Activated T-helper 2 cell treated with anti-CD3 and anti-CD28 coated beads, Interferon-gamma antibody, Interleukin-2, Interleukin-4, amounts not matched to agents 10 μg/mL and 5 μg/mL and 100 μg/mL, durations not matched to agents 14 hours and 24 hours and 36 hours (primary cell): Measurements from ENCODE around the gene FSTL1. TPM values are rescaled to one million over a fixed set of nuclear protein-coding genes. Genes with fewer than 3 reads are reported as not detected.

ENCODE experiments used
- DNase-seq: peaks from one replicate; pipeline ENCODE4 v3.0.0; 2021; ENCODE audit warnings: low spot score
- H3K27ac Mint-ChIP-seq: one replicate; pipeline ENCODE4 v1.8.0; 2021; ENCODE audit warnings: mixed read lengths
- H3K27me3 Mint-ChIP-seq: one replicate; pipeline ENCODE4 v1.8.0; 2021; ENCODE audit warnings: low read depth, mixed read lengths
- H3K36me3 Mint-ChIP-seq: one replicate; pipeline ENCODE4 v1.8.0; 2021; ENCODE audit warnings: low read depth, mixed read lengths
- H3K4me1 Mint-ChIP-seq: one replicate; pipeline ENCODE4 v1.8.0; 2021; ENCODE audit warnings: low read depth, mixed read lengths
- H3K4me3 Mint-ChIP-seq: one replicate; pipeline ENCODE4 v1.8.0; 2021; ENCODE audit warnings: low read depth, mild to moderate bottlenecking, moderate library complexity, mixed read lengths
- H3K9me3 Mint-ChIP-seq: one replicate; pipeline ENCODE4 v1.8.0; 2021; ENCODE audit warnings: mixed read lengths
- intact Hi-C: fragments of 100-400 bp; cut with micrococcal nuclease; formaldehyde crosslinking; loops from one replicate; pipeline ENCODE4 v1.15.1; 2023
- total RNA-seq: library from RNA; stranded (reverse); gene quantifications from 2 replicates; pipeline ENCODE4 v1.2.3, GENCODE V29; 2022

The FSTL1 gene
- total RNA-seq, 1 donor from 2014 or later, result 0.16 TPM

DNA sequence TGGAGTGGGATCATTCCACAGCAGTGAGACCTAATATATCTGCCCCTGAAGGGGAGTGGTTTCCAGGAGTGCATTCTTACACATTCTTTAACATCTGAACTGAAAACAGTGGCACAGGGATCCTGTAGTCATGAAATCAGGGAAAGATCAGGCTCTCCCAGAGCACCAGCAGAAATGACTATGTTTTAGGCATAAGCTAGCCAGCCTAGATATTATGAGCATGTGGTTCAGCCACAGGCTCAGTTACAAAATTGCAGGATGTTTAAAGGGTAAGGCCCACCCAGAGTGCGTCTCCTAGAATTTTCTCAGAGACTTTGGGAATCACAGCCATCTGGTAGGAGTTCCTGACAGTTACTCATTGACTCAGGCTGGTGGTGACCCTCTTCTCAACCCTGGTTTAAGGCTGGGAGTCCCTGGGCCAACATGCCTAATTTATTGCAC lies 20.9 kb downstream of the FSTL1 start:
- H3K9me3 Mint-ChIP-seq, result no peaks in the 10 kb centered on the region
- DNase-seq, result no peak
- H3K36me3 Mint-ChIP-seq, result no peaks in the 10 kb centered on the region
- H3K27ac Mint-ChIP-seq, result no peak overlapping the region
- intact Hi-C loops, result no loop called here
- no peak overlapping the region for H3K4me3 Mint-ChIP-seq
- H3K4me1 Mint-ChIP-seq, result no peaks in the 10 kb centered on the region
- H3K27me3 Mint-ChIP-seq, result peaks cover 12% of the 10 kb centered on the region

DNA sequence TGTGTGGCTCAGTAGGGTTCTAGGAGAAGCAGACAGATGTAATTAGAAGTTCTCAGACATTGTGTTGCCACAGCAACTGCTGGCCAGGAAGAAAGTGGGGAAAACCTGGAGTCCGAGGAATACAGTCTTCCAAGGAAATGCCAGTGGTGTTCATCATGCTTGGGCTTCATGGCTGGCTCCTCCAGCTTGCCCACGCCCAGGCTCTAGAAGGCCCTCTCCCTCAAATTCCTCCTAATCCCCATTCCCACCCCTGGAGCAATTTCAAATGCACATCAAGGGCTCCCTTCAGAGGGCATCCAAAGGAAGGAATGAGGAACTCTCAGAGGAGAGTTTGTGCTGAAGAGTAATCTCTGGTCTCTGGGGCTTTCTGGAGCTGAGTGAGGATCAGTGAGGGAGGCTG lies 21.9 kb downstream of the FSTL1 start:
- no peak for DNase-seq
- intact Hi-C loops, result no loop called here
- Mint-ChIP-seq H3K27ac (no peak overlapping the region), H3K27me3 (peaks cover 15% of the 10 kb centered on the region), H3K4me3 (no peak overlapping the region), H3K4me1 (no peaks in the 10 kb centered on the region), H3K36me3 (no peaks in the 10 kb centered on the region), H3K9me3 (no peaks in the 10 kb centered on the region)

DNA sequence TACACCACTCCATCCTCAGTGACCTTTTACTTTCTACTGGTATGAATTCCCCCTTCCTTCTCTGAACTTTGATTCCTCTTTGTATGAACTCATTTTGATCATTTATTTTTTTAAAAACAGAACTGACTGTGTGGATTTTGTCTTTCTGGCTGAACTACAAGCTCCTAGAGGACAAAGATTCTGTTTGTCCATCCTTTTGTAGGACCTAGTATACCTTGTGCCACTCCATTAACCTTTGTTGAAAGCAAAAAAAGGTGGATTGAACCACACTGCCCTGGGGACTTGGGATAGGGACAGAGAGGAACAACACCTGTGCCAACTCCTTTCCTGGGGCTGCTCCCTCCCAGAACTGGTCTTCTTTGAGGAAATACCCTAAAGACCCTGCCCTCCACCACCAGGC lies 23.6 kb downstream of the FSTL1 start:
- Mint-ChIP-seq H3K27me3 (peaks cover 12% of the 10 kb centered on the region), H3K27ac (no peak overlapping the region), H3K4me1 (no peaks in the 10 kb centered on the region), H3K36me3 (no peaks in the 10 kb centered on the region), H3K9me3 (no peaks in the 10 kb centered on the region), H3K4me3 (no peak overlapping the region)
- intact Hi-C loops, result no loop called here
- no peak for DNase-seq

DNA sequence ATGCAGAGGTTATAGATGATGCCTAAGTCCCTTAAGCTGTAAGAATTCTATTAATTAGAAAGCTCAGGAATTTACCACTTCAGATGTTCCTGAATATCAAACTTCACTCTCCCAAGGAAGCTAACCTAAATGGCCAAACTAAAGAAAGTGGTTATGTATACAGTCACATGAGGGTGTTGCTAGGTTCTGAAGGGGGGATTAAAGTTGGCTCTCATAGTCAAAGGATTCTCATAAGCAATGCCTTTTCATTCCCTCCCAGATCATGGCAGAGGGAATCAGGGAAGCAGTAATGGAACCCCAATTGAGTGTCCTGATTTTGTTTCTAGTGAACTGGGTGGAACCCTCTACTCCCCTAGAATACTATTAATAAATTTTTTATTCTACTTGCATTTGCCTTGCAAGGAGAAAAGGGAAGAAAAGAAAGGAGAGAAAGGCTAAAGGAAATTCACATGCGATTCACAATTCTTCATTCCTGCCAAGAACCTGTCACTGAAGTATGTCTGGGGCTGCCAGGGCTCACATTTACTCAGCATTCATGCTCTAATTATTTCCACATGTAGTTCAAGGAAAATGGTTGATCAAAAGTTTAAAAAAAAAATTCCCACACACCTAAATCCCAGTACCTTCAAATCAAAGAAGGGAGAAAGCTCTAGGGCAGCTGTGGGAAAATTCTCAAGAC lies 25.1 kb downstream of the FSTL1 start:
- H3K4me1 Mint-ChIP-seq, result no peaks in the 10 kb centered on the region
- no peak for DNase-seq
- H3K36me3 Mint-ChIP-seq, result no peaks in the 10 kb centered on the region
- H3K27ac Mint-ChIP-seq, result no peak overlapping the region
- intact Hi-C loops, result no loop called here
- peaks cover 14% of the 10 kb centered on the region for H3K27me3 Mint-ChIP-seq
- no peak overlapping the region for H3K4me3 Mint-ChIP-seq
- H3K9me3 Mint-ChIP-seq, result no peaks in the 10 kb centered on the region

DNA sequence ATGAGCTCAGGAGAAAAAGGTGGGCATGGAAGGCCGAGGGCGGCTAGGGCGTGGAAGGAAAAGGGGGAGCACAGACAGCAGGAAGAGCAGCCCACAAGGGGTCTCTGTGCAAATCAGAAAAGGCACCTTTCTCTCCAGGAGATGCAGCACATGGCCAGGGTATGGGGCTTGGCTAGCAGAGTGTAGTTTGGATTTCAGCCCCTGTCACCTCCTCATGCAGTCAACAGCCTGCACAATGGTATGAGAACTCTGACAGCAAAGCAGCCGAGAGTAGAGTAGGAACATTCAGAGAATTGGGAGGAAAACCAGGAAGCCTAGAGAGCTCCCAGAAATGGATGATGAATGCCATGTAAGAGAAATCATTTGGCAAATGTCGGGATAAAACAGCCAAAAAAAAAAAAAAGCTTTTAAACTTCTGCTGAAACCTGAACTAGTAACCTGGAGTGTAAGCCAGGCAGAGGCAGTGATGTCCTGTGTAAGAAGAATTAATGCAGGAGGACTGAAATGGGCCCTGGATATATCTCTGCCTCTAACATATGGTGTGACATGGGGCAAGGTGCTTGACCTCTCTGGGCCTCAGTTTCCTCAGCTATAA lies 25.7 kb downstream of the FSTL1 start:
- Mint-ChIP-seq H3K4me3 (no peak overlapping the region), H3K36me3 (no peaks in the 10 kb centered on the region), H3K9me3 (no peaks in the 10 kb centered on the region), H3K27me3 (peaks cover 15% of the 10 kb centered on the region), H3K27ac (no peak overlapping the region), H3K4me1 (no peaks in the 10 kb centered on the region)
- DNase-seq, result no peak
- intact Hi-C loops, result no loop called here

DNA sequence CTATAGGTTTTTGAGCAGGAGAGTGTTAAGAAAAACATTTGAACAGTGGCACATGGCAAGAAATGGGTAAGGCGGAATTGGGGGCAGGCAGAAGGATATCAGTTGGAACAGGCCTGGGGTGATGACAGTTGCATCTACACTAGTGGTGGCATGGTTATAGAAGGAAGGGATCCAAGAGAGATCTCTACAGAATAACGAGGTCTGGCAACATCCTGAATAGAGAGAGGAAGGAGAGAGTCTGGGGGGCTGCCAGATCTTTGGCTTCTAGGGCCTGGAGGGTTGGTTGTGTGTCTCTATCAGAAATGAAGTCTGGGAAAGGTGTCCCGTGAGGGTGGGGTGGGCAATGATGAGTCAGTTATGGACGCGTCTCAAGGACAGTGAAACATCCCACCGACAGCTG lies 26.3 kb downstream of the FSTL1 start:
- H3K27ac Mint-ChIP-seq, result no peak overlapping the region
- peaks cover 18% of the 10 kb centered on the region for H3K27me3 Mint-ChIP-seq
- DNase-seq, result no peak
- no peaks in the 10 kb centered on the region for H3K36me3 Mint-ChIP-seq
- H3K4me1 Mint-ChIP-seq, result no peaks in the 10 kb centered on the region
- no peaks in the 10 kb centered on the region for H3K9me3 Mint-ChIP-seq
- intact Hi-C loops, result no loop called here
- no peak overlapping the region for H3K4me3 Mint-ChIP-seq

DNA sequence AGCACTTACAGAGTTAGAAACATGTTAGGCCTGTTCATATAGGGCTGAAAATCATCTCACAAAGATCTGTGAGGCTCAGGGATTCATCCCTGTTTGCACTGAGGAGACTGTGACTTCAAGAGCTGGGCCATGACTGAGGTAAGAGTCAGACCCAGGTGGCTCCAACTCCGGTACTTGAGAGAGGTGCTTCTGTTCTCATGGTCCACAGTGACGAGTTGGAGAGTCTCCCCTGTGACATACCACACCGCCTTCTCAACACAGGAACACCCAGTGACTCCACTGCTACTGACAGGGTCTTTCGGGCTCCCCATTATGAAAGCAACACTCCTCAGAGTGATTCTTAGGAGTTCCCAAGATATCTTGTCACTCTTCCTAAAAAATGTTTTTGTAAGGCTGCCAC lies 27.4 kb downstream of the FSTL1 start:
- Mint-ChIP-seq H3K36me3 (no peaks in the 10 kb centered on the region), H3K9me3 (no peaks in the 10 kb centered on the region), H3K27ac (no peak overlapping the region), H3K4me3 (no peak overlapping the region), H3K4me1 (no peaks in the 10 kb centered on the region), H3K27me3 (peaks cover 20% of the 10 kb centered on the region)
- DNase-seq, result no peak
- intact Hi-C loops, result no loop called here

DNA sequence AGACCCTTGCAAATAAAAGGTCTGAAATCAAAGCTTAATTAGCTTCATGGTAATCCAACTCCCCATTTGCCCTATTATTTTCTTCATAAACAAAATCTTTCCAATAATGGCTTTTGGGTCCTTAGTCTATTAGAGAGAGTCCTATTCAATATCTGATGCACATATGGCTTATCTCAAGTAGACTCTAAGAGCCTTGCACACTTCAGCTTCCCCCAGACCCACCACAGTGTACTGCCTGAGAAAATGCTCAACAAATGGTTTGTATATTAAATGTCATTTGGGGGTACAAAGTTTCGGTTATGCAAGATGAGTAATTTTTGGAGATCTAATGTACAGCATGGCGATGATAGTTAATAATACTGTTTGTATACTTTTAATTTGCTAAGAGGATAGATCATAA lies 28.9 kb downstream of the FSTL1 start:
- H3K4me3 Mint-ChIP-seq, result no peak overlapping the region
- H3K36me3 Mint-ChIP-seq, result no peaks in the 10 kb centered on the region
- DNase-seq, result no peak
- H3K27me3 Mint-ChIP-seq, result peaks cover 22% of the 10 kb centered on the region
- peaks cover 11% of the 10 kb centered on the region for H3K4me1 Mint-ChIP-seq
- intact Hi-C loops, result no loop called here
- no peaks in the 10 kb centered on the region for H3K9me3 Mint-ChIP-seq
- no peak overlapping the region for H3K27ac Mint-ChIP-seq

DNA sequence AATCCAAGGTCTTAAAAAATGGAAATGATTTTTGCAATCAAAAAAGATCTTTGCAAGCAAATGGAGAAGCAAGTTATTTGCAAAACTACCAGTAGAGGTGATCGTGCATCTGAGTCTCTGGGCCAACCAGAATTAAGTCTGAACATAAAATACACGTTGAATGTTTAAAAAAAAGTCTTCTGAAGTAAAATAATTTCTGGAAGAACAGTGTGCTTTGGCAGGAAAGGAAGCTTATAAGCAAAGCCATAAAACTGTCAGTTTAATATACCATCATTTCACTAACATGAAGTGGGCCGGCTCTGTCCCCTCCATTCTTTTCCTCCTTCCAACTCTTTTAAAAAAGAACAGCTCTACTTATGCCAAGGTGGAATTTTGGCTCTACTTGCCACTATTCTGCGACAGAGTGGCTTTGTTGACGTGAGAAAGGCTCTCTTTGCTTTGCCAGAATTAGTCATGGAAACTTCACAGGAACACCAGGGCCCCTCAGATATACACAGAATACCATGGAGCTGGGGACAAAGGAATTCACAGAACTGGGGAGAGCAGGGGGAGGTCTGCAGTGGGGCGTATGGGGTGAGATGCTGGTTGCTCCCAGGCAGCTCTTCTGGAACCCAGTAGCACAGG lies 29.8 kb downstream of the FSTL1 start:
- no peak overlapping the region for H3K27ac Mint-ChIP-seq
- H3K9me3 Mint-ChIP-seq, result no peaks in the 10 kb centered on the region
- DNase-seq, result no peak
- no peak overlapping the region for H3K4me3 Mint-ChIP-seq
- intact Hi-C loops, result no loop called here
- no peaks in the 10 kb centered on the region for H3K36me3 Mint-ChIP-seq
- peaks cover 14% of the 10 kb centered on the region for H3K4me1 Mint-ChIP-seq
- H3K27me3 Mint-ChIP-seq, result peaks cover 22% of the 10 kb centered on the region

DNA sequence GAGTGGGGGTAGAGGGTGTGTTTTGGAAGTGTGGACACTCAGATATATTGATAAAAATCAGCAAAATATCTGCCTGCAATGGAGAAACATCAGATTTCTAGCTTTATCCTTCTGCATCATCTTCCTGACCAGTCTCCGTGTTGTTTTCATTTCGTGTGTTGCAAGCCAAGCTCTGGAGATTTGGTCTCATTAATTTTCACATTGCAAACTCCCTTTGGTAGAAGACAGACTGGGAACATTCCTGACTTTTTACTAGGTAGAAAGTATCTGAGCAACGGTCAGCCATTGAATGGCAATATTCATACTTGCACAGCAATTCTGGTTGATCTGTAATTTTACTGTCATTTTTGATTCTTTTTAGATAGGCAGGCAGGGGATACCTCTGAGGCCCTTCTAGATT lies 30.4 kb downstream of the FSTL1 start:
- peaks cover 22% of the 10 kb centered on the region for H3K27me3 Mint-ChIP-seq
- H3K4me1 Mint-ChIP-seq, result peaks cover 14% of the 10 kb centered on the region
- DNase-seq, result no peak
- intact Hi-C loops, result no loop called here
- no peaks in the 10 kb centered on the region for H3K9me3 Mint-ChIP-seq
- no peaks in the 10 kb centered on the region for H3K36me3 Mint-ChIP-seq
- H3K4me3 Mint-ChIP-seq, result no peak overlapping the region
- no peak overlapping the region for H3K27ac Mint-ChIP-seq

DNA sequence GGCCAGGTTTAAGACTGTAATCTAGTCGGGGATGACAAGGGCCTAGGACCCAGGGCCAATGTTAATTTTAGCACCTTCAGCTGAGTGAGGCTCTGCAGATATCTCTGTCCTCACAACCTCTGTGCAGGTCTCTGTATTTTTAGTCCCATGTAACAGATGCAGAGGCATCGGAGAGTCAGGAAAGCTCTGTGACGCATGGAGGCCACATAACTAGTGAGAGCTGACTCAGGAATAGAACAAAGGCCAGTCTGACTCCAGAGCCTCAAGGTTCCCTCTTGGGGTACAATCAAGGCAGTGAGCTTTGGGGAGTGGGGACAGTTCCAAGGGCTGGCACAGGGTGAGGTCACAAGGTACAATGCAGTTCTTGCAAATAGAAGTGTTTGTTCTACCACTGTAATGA lies 31.0 kb downstream of the FSTL1 start:
- Mint-ChIP-seq H3K4me3 (no peak overlapping the region), H3K36me3 (no peaks in the 10 kb centered on the region), H3K9me3 (no peaks in the 10 kb centered on the region), H3K27me3 (peaks cover 20% of the 10 kb centered on the region), H3K27ac (no peak overlapping the region), H3K4me1 (peaks cover 14% of the 10 kb centered on the region)
- intact Hi-C loops, result loop anchor here (1.0 kb wide), 1 partner anchor 140 kb away; no protein-coding TSS in a partner anchor
- no peak for DNase-seq

DNA sequence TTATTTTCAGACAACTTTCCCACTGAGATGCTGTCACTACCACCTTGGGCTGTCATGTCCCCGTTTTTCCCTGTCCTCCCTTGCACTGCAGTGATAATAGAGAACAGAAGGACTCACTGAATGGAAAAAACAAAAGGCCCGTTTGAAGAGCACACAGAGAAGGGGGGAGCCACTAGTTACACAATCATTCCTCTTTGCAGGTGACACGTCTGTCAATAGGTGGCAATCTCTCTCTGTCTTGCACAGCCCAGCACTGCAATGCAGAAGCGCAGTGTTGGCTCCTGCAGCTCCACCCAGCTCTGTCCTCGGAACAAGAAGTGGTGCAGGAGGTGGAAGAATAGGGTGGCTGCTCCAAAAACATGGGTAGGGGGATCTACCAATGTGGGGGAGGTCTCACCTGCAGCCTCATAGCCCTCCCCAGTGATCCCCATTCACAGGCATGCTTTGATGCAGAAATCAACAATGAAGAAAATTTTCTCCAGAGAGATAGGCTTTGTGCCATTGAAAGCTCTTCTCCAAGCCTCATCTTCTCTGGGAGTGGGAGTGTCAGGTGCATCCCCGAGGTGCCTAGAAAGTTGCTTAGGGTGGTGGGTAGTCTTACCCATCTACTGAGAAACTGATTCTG lies 31.8 kb downstream of the FSTL1 start:
- H3K27ac Mint-ChIP-seq, result no peak overlapping the region
- no peak overlapping the region for H3K4me3 Mint-ChIP-seq
- intact Hi-C loops, result loop anchor here (1.0 kb wide), 1 partner anchor 140 kb away; no protein-coding TSS in a partner anchor

DNA sequence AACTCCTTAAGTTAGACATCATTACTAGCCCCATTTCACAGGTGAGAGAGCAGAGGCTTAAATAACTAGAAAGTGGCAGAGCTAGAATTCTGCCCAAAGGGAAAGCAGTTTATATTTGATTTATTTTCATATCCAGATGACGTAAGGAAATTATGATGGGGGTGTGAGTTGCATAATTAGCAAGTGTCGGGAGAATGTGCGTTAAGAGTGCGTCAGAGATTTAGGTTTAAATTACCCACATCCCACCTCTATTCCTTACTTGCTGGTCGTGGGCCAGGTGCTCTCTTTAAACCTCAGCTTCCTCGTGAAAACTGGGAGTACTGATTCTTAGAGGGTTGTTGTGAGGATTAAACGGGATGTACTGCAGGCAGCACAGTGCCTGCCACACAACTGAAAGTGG lies 32.3 kb downstream of the FSTL1 start:
- Mint-ChIP-seq H3K27ac (no peak overlapping the region), H3K4me1 (peaks cover 14% of the 10 kb centered on the region), H3K9me3 (no peaks in the 10 kb centered on the region), H3K4me3 (no peak overlapping the region), H3K36me3 (no peaks in the 10 kb centered on the region), H3K27me3 (peaks cover 19% of the 10 kb centered on the region)
- DNase-seq, result no peak
- intact Hi-C loops, result no loop called here

More for the DNA sequence above, 31.8 kb downstream of the FSTL1 start:
- no peaks in the 10 kb centered on the region for H3K36me3 Mint-ChIP-seq
- H3K27me3 Mint-ChIP-seq, result peaks cover 19% of the 10 kb centered on the region
- peaks cover 14% of the 10 kb centered on the region for H3K4me1 Mint-ChIP-seq
- H3K9me3 Mint-ChIP-seq, result no peaks in the 10 kb centered on the region
- no peak for DNase-seq
